ENCODE measurements around the gene PAPSS1. TPM values are rescaled to one million over a fixed set of nuclear protein-coding genes. Genes with fewer than 3 reads are reported as not detected.

Gene PAPSS1
- total and polyA plus RNA-seq, 4 experiments from 2014 or later, result 23.0 to 38.6 (median 28.7) TPM

DNA sequence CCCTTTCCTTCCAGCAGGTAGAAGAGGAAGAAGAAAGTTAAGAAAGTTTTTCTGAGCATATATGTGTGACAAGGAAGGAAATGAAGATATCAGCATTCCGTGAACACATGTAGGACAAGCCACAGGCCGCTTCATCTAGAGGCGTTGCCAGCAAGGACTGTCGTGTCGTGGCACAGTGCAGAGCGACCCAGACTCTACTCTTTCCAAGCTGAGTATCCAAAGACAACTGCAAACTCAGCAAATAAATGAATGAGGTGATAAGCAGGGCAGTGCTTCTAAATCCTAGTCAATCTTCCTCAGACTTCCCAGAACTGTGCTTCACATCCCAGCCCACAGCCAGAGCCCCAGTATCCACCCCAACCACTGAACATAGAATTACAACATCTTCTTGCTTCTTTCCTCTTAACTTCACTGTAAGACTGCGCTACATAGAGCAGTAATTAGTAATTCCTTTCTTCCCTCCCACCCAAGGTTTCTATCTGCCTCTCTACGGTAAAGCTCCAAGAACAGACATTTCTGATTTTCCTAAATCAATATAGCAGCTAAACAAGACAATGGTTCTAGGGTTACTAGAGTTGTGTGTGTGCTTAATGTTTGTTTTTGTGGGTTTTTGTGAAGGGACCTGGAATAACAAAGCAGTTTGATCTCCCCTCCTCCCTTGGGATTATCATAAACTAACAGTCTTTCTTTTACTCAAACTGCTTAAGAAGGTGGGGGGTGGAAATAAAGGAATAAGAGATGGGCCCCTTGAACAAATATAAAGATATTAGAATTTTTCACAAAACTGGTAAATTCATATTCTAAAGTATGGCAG lies 71.6 kb downstream of the PAPSS1 start:
- peaks cover 65 to 66% of the 10 kb centered on the region in 2 donors for H3K36me3 Mint-ChIP-seq

DNA sequence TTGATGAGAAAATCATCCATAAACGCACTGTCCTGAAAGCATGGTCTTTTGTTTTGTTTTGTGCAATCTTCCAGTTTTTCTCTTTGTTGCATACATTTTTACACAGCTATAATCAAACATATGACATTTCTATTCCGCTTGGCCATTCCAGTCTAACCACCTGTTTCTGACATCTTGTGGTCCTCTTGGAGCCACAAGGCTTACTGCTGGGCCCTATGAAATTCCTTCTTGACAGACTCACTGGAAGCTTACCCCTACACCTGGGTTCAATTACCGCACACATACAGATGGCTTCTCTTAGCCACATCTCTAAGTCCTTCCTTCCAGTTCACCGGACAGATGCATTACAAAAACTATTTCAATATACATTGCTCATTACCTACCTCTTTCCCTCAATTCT lies 72.4 kb downstream of the PAPSS1 start:
- no peak for DNase-seq
- H3K9me3 Mint-ChIP-seq, result no peaks in the 10 kb centered on the region
- H3K27me3 Mint-ChIP-seq, result no peaks in the 10 kb centered on the region
- H3K36me3 Mint-ChIP-seq, result peaks cover 67% of the 10 kb centered on the region in 2 donors
- intact Hi-C loops (cut with micrococcal nuclease), result no loop called here
- no peaks in the 10 kb centered on the region for H3K9me3 ChIP-seq (ENCODE audit: control insufficient read depth in 1 of 2, low read length in 2 of 2)
- H3K27me3 ChIP-seq (ENCODE audit: insufficient read depth, low read length), result no peaks in the 10 kb centered on the region
- no peak overlapping the region for H3K4me3 ChIP-seq (ENCODE audit: low read length in 2 of 2)
- H3K36me3 ChIP-seq (ENCODE audit: insufficient read depth, low read length), result peaks cover 9% of the 10 kb centered on the region
- H3K27ac ChIP-seq (ENCODE audit: low read depth, low read length), result no peak overlapping the region
- peak overlapping the region in 1 of 7 donors; percentile 31 for H3K27ac Mint-ChIP-seq
- H3K4me1 Mint-ChIP-seq, result peaks cover 0 to 10% (median 1%) of the 10 kb centered on the region in 4 donors
- H3K4me3 Mint-ChIP-seq, result no peak overlapping the region
- POLR2A ChIA-PET (ENCODE audit: partially characterized antibody), result no interaction called here
- H3K4me1 ChIP-seq (ENCODE audit: insufficient read depth, low read length), result no peaks in the 10 kb centered on the region
- CTCF ChIA-PET (ENCODE audit: partially characterized antibody), result no interaction called here

More for the DNA sequence above, 71.6 kb downstream of the PAPSS1 start:
- no peak overlapping the region for H3K27ac ChIP-seq (ENCODE audit: low read depth, low read length)
- Mint-ChIP-seq H3K9me3 (no peaks in the 10 kb centered on the region), H3K27me3 (no peaks in the 10 kb centered on the region), H3K4me1 (peaks cover 0 to 10% (median 0%) of the 10 kb centered on the region in 4 donors), H3K4me3 (no peak overlapping the region), H3K27ac (peak overlapping the region in 1 of 7 donors; percentile 12)
- ChIA-PET POLR2A (ENCODE audit: partially characterized antibody) (no interaction called here), CTCF (ENCODE audit: partially characterized antibody) (interaction anchor here (1.0 kb wide), 2 partner anchors 10 to 11 kb away, joined by 4 read pairs; no protein-coding TSS in a partner anchor)
- intact Hi-C loops (cut with micrococcal nuclease), result no loop called here
- H3K27me3 ChIP-seq (ENCODE audit: insufficient read depth, low read length), result no peaks in the 10 kb centered on the region
- no peaks in the 10 kb centered on the region for H3K4me1 ChIP-seq (ENCODE audit: insufficient read depth, low read length)
- H3K9me3 ChIP-seq (ENCODE audit: control insufficient read depth in 1 of 2, low read length in 2 of 2), result no peaks in the 10 kb centered on the region
- no peak for DNase-seq
- no peak overlapping the region for H3K4me3 ChIP-seq (ENCODE audit: low read length in 2 of 2)
- H3K36me3 ChIP-seq (ENCODE audit: insufficient read depth, low read length), result peaks cover 9% of the 10 kb centered on the region

DNA sequence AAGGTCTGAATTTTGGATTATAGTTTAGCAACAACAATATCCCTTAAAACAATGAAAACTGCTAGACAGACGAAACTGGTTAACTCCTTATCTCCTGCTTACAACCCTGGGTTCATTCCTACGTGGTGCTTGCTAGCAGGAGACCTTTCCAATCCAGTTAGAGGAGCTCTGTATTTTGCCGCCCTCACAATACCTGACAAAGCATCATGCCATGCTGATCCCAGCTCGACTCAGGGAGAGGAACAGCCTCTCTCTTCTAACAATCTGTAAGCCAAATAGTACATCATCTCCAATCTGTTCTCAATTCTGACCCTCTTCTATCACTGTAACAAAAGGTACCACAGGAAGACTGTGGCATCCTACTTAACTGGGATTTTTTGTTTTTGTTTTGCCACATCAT lies 74.4 kb downstream of the PAPSS1 start:
- peaks cover 50 to 51% of the 10 kb centered on the region in 2 donors for H3K36me3 Mint-ChIP-seq
- DNase-seq, result no peak
- H3K27ac Mint-ChIP-seq, result no peak overlapping the region
- H3K27ac ChIP-seq (ENCODE audit: low read depth, low read length), result no peak overlapping the region
- no peaks in the 10 kb centered on the region for H3K9me3 ChIP-seq (ENCODE audit: control insufficient read depth in 1 of 2, low read length in 2 of 2)
- H3K27me3 ChIP-seq (ENCODE audit: insufficient read depth, low read length), result no peaks in the 10 kb centered on the region
- H3K9me3 Mint-ChIP-seq, result no peaks in the 10 kb centered on the region
- no peaks in the 10 kb centered on the region for H3K27me3 Mint-ChIP-seq
- intact Hi-C loops (cut with micrococcal nuclease), result no loop called here
- POLR2A ChIA-PET (ENCODE audit: partially characterized antibody), result no interaction called here
- H3K4me1 ChIP-seq (ENCODE audit: insufficient read depth, low read length), result no peaks in the 10 kb centered on the region
- H3K4me1 Mint-ChIP-seq, result peaks cover 0 to 9% (median 3%) of the 10 kb centered on the region in 4 donors
- H3K36me3 ChIP-seq (ENCODE audit: insufficient read depth, low read length), result peaks cover 9% of the 10 kb centered on the region
- no peak overlapping the region for H3K4me3 ChIP-seq (ENCODE audit: low read length in 2 of 2)
- CTCF ChIA-PET (ENCODE audit: partially characterized antibody), result no interaction called here
- no peak overlapping the region for H3K4me3 Mint-ChIP-seq

DNA sequence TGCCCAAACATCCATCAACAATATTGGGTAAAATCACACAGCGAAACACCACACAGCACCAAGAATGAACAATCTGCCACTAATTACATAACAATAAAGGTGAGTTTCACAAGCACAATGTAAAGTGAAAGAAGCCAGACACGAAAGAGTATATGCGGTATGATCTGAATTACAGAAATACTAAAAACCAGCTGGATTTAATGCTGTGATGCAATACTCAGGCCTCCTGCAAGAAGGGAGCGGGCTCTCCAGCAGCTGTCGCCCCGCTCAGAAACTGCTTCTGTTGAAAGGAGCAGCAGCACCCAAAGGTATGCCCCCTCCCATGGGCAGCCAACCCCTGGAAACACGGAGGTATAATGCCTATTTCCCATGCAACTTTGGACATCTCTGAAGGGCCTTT lies 77.0 kb downstream of the PAPSS1 start:
- ChIA-PET POLR2A (ENCODE audit: partially characterized antibody) (no interaction called here), CTCF (ENCODE audit: partially characterized antibody) (no interaction called here)
- H3K36me3 ChIP-seq (ENCODE audit: insufficient read depth, low read length), result peaks cover 9% of the 10 kb centered on the region
- H3K4me3 ChIP-seq (ENCODE audit: low read length in 2 of 2), result no peak overlapping the region
- Mint-ChIP-seq H3K27ac (no peak overlapping the region), H3K9me3 (no peaks in the 10 kb centered on the region), H3K4me1 (peaks cover 0 to 9% (median 3%) of the 10 kb centered on the region in 4 donors), H3K27me3 (no peaks in the 10 kb centered on the region), H3K4me3 (peak overlapping the region in 1 of 8 donors; percentile 14), H3K36me3 (peaks cover 38% of the 10 kb centered on the region in 2 donors)
- no peak for DNase-seq
- no peak overlapping the region for H3K27ac ChIP-seq (ENCODE audit: low read depth, low read length)
- H3K27me3 ChIP-seq (ENCODE audit: insufficient read depth, low read length), result no peaks in the 10 kb centered on the region
- H3K9me3 ChIP-seq (ENCODE audit: control insufficient read depth in 1 of 2, low read length in 2 of 2), result no peaks in the 10 kb centered on the region
- no peaks in the 10 kb centered on the region for H3K4me1 ChIP-seq (ENCODE audit: insufficient read depth, low read length)
- intact Hi-C loops (cut with micrococcal nuclease), result no loop called here

DNA sequence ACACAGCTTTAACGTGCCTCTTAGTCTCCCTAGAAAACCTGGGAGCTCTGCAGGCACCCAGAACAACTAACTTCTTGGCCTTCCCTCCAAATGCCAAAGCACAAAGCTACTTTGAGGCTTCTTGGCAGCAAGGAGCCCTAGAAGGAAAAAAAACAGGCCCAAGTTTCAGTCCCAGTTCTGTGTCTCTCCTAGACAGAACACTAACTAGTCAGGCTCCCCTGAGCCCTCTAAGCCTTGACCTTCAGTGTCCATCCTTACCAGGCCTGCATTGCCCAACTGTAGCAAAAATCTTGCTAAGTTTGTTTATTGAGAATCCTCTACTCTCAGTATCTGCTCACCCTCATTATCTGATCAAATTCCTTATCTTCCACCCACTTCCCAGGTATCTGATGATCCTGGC lies 79.2 kb downstream of the PAPSS1 start:
- no peak overlapping the region for H3K27ac ChIP-seq (ENCODE audit: low read depth, low read length)
- Mint-ChIP-seq H3K27me3 (no peaks in the 10 kb centered on the region), H3K27ac (peak overlapping the region in 3 of 7 donors; percentile 11 to 40 (median 33)), H3K4me3 (no peak overlapping the region), H3K36me3 (peaks cover 31 to 36% of the 10 kb centered on the region in 2 donors), H3K9me3 (no peaks in the 10 kb centered on the region), H3K4me1 (peaks cover 0 to 3% (median 2%) of the 10 kb centered on the region in 4 donors)
- no peaks in the 10 kb centered on the region for H3K4me1 ChIP-seq (ENCODE audit: insufficient read depth, low read length)
- ChIA-PET CTCF (ENCODE audit: partially characterized antibody) (no interaction called here), POLR2A (ENCODE audit: partially characterized antibody) (interaction anchor here (0.9 kb wide), 1 partner anchor 79 kb away, joined by 3 read pairs; the partner anchor contains the start of gene PAPSS1)
- no peak for DNase-seq
- no peak overlapping the region for H3K4me3 ChIP-seq (ENCODE audit: low read length in 2 of 2)
- H3K36me3 ChIP-seq (ENCODE audit: insufficient read depth, low read length), result peaks cover 9% of the 10 kb centered on the region
- H3K9me3 ChIP-seq (ENCODE audit: control insufficient read depth in 1 of 2, low read length in 2 of 2), result no peaks in the 10 kb centered on the region
- intact Hi-C loops (cut with micrococcal nuclease), result no loop called here
- no peaks in the 10 kb centered on the region for H3K27me3 ChIP-seq (ENCODE audit: insufficient read depth, low read length)

DNA sequence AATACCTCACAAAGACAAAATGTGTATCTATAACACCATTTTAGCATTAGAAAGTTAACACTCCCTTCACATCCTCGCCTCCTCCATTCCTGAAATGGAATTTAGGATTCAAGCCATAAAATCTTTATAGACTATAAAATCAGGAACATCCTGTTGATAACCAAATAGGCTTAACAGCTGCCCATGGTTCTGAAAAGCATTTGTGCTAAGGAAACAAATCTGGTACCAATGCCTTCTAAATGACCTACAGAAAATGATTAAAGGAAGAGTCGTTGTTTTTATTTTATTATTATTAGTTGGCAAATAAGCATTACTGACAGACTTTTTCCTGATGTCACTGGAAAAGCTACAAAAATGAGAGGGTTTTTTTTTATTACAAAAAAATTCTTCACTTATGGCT lies 79.8 kb downstream of the PAPSS1 start:
- no peak for DNase-seq
- H3K4me3 Mint-ChIP-seq, result no peak overlapping the region
- Histone ChIP-seq H3K4me1 (ENCODE audit: insufficient read depth, low read length) (no peaks in the 10 kb centered on the region), H3K9me3 (ENCODE audit: control insufficient read depth in 1 of 2, low read length in 2 of 2) (no peaks in the 10 kb centered on the region), H3K27me3 (ENCODE audit: insufficient read depth, low read length) (no peaks in the 10 kb centered on the region), H3K27ac (ENCODE audit: low read depth, low read length) (no peak overlapping the region), H3K36me3 (ENCODE audit: insufficient read depth, low read length) (peaks cover 9% of the 10 kb centered on the region), H3K4me3 (ENCODE audit: low read length in 2 of 2) (no peak overlapping the region)
- H3K27me3 Mint-ChIP-seq, result no peaks in the 10 kb centered on the region
- H3K4me1 Mint-ChIP-seq, result peaks cover 0 to 3% (median 2%) of the 10 kb centered on the region in 4 donors
- CTCF ChIA-PET (ENCODE audit: partially characterized antibody), result no interaction called here
- H3K36me3 Mint-ChIP-seq, result peaks cover 25 to 29% of the 10 kb centered on the region in 2 donors
- POLR2A ChIA-PET (ENCODE audit: partially characterized antibody), result no interaction called here
- no peaks in the 10 kb centered on the region for H3K9me3 Mint-ChIP-seq
- intact Hi-C loops (cut with micrococcal nuclease), result no loop called here
- H3K27ac Mint-ChIP-seq, result no peak overlapping the region

DNA sequence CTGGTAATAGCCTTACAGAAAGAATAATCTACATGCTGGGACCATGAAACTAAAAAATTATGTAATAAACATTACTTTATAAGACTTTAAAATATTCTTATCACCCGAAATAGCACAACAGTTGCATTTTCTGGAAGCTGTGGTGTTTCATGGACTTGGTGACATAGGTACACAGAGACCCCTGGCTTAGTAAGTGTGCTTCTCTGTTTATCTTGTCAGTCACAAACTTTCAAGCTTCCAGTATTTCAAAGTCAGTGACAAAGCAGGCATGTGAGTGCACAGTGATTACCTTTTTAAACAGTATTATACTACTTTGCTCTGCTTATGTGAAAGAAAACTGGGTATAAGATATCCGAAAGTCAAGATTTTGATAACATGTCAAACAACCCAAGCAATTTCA lies 84.3 kb downstream of the PAPSS1 start:
- Histone ChIP-seq H3K4me3 (ENCODE audit: low read length in 2 of 2) (no peak overlapping the region), H3K27me3 (ENCODE audit: insufficient read depth, low read length) (no peaks in the 10 kb centered on the region), H3K9me3 (ENCODE audit: control insufficient read depth in 1 of 2, low read length in 2 of 2) (no peaks in the 10 kb centered on the region), H3K36me3 (ENCODE audit: insufficient read depth, low read length) (no peaks in the 10 kb centered on the region), H3K27ac (ENCODE audit: low read depth, low read length) (no peak overlapping the region), H3K4me1 (ENCODE audit: insufficient read depth, low read length) (no peaks in the 10 kb centered on the region)
- Mint-ChIP-seq H3K27ac (no peak overlapping the region), H3K4me3 (no peak overlapping the region), H3K9me3 (no peaks in the 10 kb centered on the region), H3K36me3 (peaks cover 14 to 26% of the 10 kb centered on the region in 2 donors), H3K27me3 (no peaks in the 10 kb centered on the region), H3K4me1 (no peaks in the 10 kb centered on the region)
- POLR2A ChIA-PET (ENCODE audit: partially characterized antibody), result no interaction called here
- no peak for DNase-seq
- intact Hi-C loops (cut with micrococcal nuclease), result loop anchor here (10.0 kb wide), 1 partner anchor 59 kb away; no protein-coding TSS in a partner anchor
- CTCF ChIA-PET (ENCODE audit: partially characterized antibody), result no interaction called here

Measured in CD4-positive, alpha-beta memory T cell (primary cell).